Measurements from ENCODE around the gene NAV3. TPM values are rescaled to one million over a fixed set of nuclear protein-coding genes. Genes with fewer than 3 reads are reported as not detected.
"Not testable (repeated sequence)": the region's sequence is repeated elsewhere in the genome, so short reads cannot be mapped to it uniquely, and the experiment has no call there.

The NAV3 gene
- total RNA-seq, 1 donor from 2014 or later, result 43.8 TPM

DNA sequence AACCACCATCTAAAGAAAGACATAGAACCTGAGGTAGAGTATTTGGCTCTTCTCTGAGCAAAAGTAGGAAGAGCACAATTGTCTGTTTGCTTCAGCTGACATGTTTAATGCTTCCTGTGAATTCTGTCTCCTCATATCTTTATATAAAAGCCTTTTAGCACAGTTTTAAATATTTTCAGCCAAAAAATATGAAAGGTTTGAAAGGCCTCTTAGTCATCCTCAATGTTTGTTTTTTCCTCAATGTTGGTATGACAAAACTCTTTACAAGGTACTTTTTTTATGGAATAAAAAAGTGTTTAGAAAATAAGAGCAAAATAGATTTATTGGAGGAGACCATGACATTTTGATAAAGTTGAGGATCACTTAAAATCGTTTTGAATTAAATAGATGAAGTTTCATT, 360.9 kb downstream of the NAV3 start:
- no peak for DNase-seq

- DNase-seq, result no peak
Measured at GRCh38 chr12:78192979-78193378, 362.3 kb downstream of the NAV3 start.

GRCh38 chr12:78194448-78194847, 363.8 kb downstream of the NAV3 start:
- no peak for DNase-seq

- no peak for DNase-seq
Measured at GRCh38 chr12:78198896-78199295, 368.2 kb downstream of the NAV3 start.

DNA sequence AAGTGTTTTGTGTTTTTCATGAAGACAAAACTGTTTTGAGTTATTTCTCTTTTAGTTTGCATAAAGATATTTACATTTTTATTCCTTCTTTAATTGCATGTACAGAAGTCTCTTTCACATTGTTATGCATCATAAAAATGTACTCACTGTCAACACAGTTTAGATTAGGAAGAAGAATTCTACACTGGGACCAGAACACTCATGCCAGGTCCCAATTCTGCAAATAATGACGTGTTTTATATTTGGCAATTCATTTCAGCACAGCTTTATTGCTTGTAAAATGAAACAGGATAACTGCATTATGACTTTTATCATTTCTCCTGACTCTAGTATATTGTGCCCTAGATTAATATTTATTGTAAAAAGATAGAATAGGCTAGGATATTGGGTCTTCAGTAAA, 369.2 kb downstream of the NAV3 start:
- DNase-seq, result no peak

- no peak for DNase-seq
Measured at GRCh38 chr12:78204926-78205325, 374.2 kb downstream of the NAV3 start.

- no peak for DNase-seq
Measured at GRCh38 chr12:78208092-78208491, 377.4 kb downstream of the NAV3 start.

GRCh38 chr12:78209846-78210505, 379.3 kb downstream of the NAV3 start:
- peak; percentile 77 for DNase-seq

DNA sequence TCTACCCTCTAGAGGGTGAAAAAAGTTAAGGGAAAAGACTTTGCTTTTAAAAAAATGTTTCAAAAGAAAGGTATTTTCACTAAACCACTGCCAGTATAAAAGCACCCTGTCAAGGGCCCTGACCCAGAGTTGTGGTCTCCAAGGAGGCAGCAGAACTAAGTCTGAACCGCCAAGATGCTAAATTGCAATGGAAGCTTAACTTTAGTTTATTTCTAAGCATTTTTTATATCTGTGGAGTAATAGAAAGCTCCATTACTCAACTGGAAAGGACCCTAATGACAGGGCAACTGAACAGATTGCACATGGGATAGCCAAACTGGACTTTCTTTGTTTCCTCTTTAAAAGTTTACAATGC, 379.8 kb downstream of the NAV3 start:
- DNase-seq, result no peak

DNA sequence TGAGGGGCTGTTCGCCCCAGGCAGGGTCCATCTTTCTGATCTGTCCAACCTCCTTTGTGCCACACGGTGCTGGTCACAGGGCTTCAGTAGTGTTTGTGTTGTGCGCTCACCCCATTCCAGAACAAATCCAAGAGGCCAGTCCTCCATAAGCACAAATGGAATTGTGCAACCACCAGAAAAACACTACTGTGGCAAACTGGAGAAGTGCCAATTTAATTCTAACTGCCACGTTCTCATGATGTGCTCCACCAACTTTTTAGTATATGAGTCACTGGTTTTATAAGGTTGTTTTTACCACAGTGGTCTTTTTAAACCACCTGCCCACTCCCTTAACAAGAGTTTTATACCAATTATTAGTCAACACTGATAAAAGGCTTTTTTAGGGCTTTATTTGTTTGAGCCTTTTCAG, 380.2 kb downstream of the NAV3 start:
- DNase-seq, result no peak

DNA sequence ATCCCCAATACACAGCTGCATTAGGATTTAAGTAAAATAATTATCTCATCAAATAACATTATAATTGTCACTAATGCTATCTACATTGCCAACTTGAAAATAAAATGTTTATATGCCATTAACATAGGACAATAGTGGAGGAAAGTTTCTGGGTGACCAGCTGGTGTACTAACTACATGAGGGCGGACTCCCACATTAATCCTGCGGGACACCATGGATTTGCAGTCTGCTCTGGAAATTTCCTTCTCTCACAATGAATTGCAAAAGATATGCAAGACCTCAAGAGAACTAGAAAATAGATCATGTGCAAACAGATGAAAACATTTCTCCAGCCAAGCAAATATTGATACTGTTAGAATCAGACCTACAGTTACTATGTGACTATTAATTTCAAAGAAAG, 390.1 kb downstream of the NAV3 start:
- DNase-seq, result no peak

DNA sequence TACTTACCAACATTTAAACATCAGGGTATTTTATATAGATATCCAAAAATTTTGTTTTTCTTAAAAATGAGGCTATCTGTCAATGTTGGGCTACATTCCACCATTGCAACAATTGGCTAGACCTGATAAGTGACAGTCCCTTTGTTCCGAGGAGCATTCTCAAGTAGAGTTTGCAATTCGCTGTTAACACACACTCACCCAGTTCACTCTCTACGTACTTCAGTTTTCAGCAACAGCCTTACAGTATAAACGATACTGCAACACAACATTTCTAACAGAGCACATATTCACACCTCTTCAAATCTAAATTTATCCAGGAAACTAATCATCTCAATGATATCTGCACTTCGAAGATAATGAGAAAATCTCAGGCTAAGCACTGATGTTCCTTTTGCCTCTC, 393.5 kb downstream of the NAV3 start:
- DNase-seq, result no peak

DNA sequence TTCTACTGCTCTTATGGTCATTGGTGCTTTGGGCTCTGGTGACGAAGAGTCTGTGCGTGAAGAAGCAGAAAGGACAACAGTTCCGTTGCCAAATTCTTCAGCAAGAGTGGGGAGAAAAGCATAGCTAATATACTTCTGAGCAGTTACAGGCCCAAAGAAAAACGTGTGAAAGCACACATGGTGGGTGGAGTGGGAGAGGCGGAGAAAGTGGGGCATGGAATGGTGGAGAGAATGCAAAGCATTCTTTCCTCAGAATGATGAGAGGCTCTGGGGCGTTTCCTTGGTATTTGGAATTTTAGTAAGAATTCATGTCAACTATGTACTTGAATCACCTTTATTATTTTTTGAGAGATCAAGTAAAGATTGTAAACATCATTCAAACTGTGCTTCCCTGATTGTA, 396.1 kb downstream of the NAV3 start:
- DNase-seq, result no peak

DNA sequence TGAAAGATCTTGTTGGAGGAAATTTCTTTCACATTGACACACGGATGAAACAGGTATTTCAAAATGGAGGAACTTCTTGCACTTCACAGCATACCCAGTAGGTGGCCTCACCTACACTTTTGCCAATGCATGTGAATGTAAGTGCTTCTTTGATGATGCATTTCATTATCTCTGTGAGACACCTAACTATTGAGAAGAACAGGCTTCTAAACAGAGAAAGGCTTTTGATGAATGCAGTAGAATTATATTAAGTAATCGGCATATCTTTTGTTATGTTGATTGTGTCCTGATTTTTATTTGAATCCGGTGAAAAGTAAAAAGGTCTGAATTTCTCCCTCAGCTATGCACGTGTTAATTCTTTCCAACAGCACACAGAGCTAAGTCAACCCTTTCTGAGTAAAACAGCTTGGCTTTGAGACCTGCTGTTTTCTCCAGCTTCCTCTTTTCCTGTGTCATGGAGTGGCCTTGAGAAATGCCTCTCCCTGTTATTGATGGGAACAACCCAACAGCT, 399.0 kb downstream of the NAV3 start:
- no peak for DNase-seq

GRCh38 chr12:78232756-78233155, 402.1 kb downstream of the NAV3 start:
- no peak for DNase-seq

DNA sequence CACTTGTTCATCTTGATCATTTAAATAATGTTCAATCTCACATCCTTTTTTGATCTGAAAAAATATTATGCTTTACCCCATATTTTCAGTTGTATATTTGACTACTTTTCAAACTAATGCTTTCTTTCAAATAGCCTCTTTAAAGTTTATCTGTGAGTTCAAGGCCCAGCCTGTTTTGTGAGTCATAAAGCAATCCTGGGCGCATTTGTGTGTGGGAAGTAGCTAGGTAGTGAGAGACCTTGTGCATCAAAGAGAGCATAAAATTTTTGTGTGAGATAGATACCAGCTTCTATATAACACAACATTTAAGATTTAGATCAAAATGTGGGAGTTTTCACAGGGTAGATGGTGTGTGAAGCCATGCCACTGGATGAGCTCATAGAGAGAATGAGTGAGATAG, 405.6 kb downstream of the NAV3 start:
- no peak for DNase-seq

- DNase-seq, result no peak
Measured at GRCh38 chr12:78239544-78239943, 408.9 kb downstream of the NAV3 start.

DNA sequence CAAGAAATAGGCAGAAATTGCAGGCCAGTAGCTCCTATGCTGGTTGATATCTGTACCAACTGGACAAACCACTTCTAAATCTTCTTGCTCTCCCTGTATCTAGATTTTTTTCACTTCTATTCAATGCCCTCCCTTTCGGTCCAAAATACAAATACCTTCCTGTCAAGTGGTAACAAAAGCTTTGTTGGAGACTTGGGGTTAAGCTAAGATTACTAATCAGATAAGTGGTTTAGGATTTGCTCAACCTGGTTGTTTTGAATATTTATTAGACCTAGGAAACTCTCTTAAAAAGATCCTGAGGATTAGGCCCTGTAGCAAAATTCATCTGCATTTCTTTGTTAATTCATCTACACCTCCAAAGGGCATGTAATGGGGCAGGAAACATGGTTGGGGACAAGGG, 410.1 kb downstream of the NAV3 start:
- no peak for DNase-seq

DNA sequence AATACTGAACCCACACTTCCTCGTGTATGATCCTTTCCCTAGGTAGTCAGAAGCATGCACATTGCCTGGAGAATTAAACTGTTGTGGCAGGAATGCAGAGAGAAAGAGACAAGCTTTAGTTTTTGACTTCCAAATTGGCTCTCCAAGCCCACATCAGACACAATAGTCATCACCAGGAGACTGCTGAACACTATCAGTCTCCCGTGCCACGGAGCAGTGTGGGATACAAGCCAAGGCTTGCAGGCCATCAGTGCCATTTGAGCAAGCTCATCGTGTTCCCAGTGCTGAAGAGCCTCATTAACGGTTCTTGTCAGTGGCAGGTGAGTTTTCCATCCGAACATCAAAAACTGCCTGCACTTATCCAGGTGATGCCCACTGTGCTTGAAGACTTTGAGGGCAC, 410.8 kb downstream of the NAV3 start:
- DNase-seq, result no peak

GRCh38 chr12:78244916-78245507, 414.3 kb downstream of the NAV3 start:
- DNase-seq, result no peak

- no peak for DNase-seq
Measured at GRCh38 chr12:78248321-78248720, 417.6 kb downstream of the NAV3 start.

GRCh38 chr12:78249578-78249977, 418.9 kb downstream of the NAV3 start:
- DNase-seq, result no peak

GRCh38 chr12:78257662-78258061, 427.0 kb downstream of the NAV3 start:
- not testable (repeated sequence) for DNase-seq

DNA sequence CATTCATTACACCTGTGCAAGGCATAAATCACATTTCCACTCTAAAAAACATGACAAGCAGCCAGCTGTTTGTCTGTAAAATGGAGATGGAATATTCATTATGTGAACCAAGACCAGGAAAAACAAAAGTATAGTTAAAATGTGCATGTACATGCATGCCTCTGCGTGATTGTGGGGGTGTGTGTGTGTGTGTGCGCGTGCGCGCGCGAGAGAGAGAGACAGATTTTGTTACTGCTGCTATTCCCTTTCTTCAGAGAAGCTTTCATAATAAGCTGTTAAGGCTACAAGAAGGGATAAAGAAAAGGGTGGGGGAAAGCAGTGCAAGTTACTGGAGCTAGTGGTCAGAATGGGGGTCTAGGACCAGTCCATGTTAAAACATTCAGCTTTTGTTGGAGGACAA, 430.3 kb downstream of the NAV3 start:
- DNase-seq, result no peak

Measured in skin of body (tissue), 2 donors.